ENCODE data around the gene MUC13. TPM values are rescaled to one million over a fixed set of nuclear protein-coding genes. Genes with fewer than 3 reads are reported as not detected.

Gene MUC13
- polyA plus RNA-seq, 1 donor from 2014 or later = not detected

DNA sequence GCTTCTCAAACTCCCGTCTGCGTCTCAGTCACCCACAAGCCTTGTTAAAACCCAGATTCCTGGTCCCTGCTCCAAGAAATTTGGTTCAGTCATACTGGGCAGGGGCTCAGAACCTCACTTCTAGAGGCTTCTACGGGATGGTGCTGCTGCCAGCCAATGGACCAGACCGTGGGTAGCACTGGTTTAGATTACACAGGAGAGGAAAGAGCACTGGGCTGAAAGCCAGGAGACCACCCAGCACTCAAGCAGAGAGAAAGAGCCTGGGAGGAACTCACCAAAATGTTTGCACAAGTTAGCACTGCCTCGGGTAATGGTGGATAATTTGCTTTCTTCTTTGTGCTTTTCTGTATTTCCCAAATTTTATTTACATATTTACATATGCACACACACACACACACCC is 46.9 kb upstream of the MUC13 start:
- no peak overlapping the region for H3K4me2 ChIP-seq (ENCODE audit: low read length)
- TF ChIP-seq POLR2AphosphoS5 (IDR thresholded peaks at IDR 0.05) = no peak
- TF ChIP-seq EP300 (conservative IDR thresholded peaks at IDR 0.05; ENCODE audit: poor library complexity, severe bottlenecking) = no peak
- no peak for TF ChIP-seq SMC3 (conservative IDR thresholded peaks at IDR 0.05; ENCODE audit: poor library complexity)
- no peak for TF ChIP-seq TAF1 (IDR thresholded peaks at IDR 0.05; ENCODE audit: low read depth)
- TF ChIP-seq EZH2 (IDR thresholded peaks at IDR 0.05; ENCODE audit: borderline replicate concordance, insufficient read depth, low read length, poor library complexity, severe bottlenecking) = no peak
- no peak for TF ChIP-seq MXI1 (conservative IDR thresholded peaks at IDR 0.05; ENCODE audit: poor library complexity, severe bottlenecking)
- TF ChIP-seq, protein P1, sequence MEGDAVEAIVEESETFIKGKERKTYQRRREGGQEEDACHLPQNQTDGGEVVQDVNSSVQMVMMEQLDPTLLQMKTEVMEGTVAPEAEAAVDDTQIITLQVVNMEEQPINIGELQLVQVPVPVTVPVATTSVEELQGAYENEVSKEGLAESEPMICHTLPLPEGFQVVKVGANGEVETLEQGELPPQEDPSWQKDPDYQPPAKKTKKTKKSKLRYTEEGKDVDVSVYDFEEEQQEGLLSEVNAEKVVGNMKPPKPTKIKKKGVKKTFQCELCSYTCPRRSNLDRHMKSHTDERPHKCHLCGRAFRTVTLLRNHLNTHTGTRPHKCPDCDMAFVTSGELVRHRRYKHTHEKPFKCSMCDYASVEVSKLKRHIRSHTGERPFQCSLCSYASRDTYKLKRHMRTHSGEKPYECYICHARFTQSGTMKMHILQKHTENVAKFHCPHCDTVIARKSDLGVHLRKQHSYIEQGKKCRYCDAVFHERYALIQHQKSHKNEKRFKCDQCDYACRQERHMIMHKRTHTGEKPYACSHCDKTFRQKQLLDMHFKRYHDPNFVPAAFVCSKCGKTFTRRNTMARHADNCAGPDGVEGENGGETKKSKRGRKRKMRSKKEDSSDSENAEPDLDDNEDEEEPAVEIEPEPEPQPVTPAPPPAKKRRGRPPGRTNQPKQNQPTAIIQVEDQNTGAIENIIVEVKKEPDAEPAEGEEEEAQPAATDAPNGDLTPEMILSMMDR (IDR thresholded peaks at IDR 0.05; ENCODE audit: poor library complexity, severe bottlenecking) = no peak
- TF ChIP-seq, protein P2, sequence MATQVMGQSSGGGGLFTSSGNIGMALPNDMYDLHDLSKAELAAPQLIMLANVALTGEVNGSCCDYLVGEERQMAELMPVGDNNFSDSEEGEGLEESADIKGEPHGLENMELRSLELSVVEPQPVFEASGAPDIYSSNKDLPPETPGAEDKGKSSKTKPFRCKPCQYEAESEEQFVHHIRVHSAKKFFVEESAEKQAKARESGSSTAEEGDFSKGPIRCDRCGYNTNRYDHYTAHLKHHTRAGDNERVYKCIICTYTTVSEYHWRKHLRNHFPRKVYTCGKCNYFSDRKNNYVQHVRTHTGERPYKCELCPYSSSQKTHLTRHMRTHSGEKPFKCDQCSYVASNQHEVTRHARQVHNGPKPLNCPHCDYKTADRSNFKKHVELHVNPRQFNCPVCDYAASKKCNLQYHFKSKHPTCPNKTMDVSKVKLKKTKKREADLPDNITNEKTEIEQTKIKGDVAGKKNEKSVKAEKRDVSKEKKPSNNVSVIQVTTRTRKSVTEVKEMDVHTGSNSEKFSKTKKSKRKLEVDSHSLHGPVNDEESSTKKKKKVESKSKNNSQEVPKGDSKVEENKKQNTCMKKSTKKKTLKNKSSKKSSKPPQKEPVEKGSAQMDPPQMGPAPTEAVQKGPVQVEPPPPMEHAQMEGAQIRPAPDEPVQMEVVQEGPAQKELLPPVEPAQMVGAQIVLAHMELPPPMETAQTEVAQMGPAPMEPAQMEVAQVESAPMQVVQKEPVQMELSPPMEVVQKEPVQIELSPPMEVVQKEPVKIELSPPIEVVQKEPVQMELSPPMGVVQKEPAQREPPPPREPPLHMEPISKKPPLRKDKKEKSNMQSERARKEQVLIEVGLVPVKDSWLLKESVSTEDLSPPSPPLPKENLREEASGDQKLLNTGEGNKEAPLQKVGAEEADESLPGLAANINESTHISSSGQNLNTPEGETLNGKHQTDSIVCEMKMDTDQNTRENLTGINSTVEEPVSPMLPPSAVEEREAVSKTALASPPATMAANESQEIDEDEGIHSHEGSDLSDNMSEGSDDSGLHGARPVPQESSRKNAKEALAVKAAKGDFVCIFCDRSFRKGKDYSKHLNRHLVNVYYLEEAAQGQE (IDR thresholded peaks at IDR 0.05; ENCODE audit: borderline replicate concordance) = no peak
- no peak for TF ChIP-seq RAD21 (conservative IDR thresholded peaks at IDR 0.05)
- H4K20me1 ChIP-seq (ENCODE audit: insufficient read depth) = no peaks in the 10 kb centered on the region
- no peak overlapping the region for H3K9ac ChIP-seq (ENCODE audit: low read length)
- no peaks in the 10 kb centered on the region for H3K9me3 ChIP-seq (ENCODE audit: low read length)
- no peak overlapping the region for H3K4me3 ChIP-seq (ENCODE audit: low read length)
- no peak overlapping the region for H2AFZ ChIP-seq (ENCODE audit: low read depth, low read length)
- H3F3A ChIP-seq (ENCODE audit: insufficient read depth, low read length, poor library complexity, severe bottlenecking) = no peaks in the 10 kb centered on the region
- no peaks in the 10 kb centered on the region for H3K9me2 ChIP-seq (ENCODE audit: insufficient read depth, low read length)
- no peaks in the 10 kb centered on the region for H3K36me3 ChIP-seq (ENCODE audit: insufficient read depth, low read length)
- H3K27ac ChIP-seq (ENCODE audit: low read length) = no peak overlapping the region
- no peaks in the 10 kb centered on the region for H3K79me2 ChIP-seq (replicated peaks; ENCODE audit: insufficient read depth, low read length)
- no peaks in the 10 kb centered on the region for H3K27me3 ChIP-seq (ENCODE audit: insufficient read depth, low read depth, low read length)

DNA sequence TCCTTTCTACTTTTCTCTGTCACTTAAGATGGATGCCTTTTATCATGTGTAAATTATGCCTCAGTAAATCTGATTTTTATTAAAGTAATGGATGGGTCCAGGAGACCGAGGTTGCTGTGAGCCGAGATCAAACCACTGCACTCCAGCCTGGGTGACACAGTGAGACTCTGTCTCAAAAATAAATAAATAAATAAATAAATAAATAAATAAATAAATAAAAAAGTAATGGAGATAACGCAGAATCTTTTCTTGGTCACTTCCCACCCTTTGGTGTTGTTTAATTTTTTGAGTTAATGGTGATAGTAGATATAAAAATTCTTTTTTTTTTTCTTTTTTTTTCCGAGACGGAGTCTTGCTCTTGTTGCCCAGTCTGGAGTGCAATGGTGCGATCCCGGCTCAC is 44.1 kb upstream of the MUC13 start:
- Histone ChIP-seq H3K4me3 (ENCODE audit: low read length) (no peak overlapping the region), H3K9ac (ENCODE audit: low read length) (no peak overlapping the region), H3K9me3 (ENCODE audit: low read length) (no peaks in the 10 kb centered on the region), H3K79me2 (replicated peaks; ENCODE audit: insufficient read depth, low read length) (no peaks in the 10 kb centered on the region), H3K27ac (ENCODE audit: low read length) (no peak overlapping the region), H3K27me3 (ENCODE audit: insufficient read depth, low read depth, low read length) (no peaks in the 10 kb centered on the region), H3K4me2 (ENCODE audit: low read length) (no peak overlapping the region), H3F3A (ENCODE audit: insufficient read depth, low read length, poor library complexity, severe bottlenecking) (no peaks in the 10 kb centered on the region), H2AFZ (ENCODE audit: low read depth, low read length) (no peak overlapping the region), H4K20me1 (ENCODE audit: insufficient read depth) (no peaks in the 10 kb centered on the region), H3K36me3 (ENCODE audit: insufficient read depth, low read length) (no peaks in the 10 kb centered on the region), H3K9me2 (ENCODE audit: insufficient read depth, low read length) (no peaks in the 10 kb centered on the region)
- TF ChIP-seq, protein P2 (IDR thresholded peaks at IDR 0.05; ENCODE audit: borderline replicate concordance) = no peak
- no peak for TF ChIP-seq MXI1 (conservative IDR thresholded peaks at IDR 0.05; ENCODE audit: poor library complexity, severe bottlenecking)
- no peak for TF ChIP-seq RAD21 (conservative IDR thresholded peaks at IDR 0.05)
- TF ChIP-seq SMC3 (conservative IDR thresholded peaks at IDR 0.05; ENCODE audit: poor library complexity) = no peak
- TF ChIP-seq POLR2AphosphoS5 (IDR thresholded peaks at IDR 0.05) = no peak
- TF ChIP-seq EP300 (conservative IDR thresholded peaks at IDR 0.05; ENCODE audit: poor library complexity, severe bottlenecking) = no peak
- no peak for TF ChIP-seq EZH2 (IDR thresholded peaks at IDR 0.05; ENCODE audit: borderline replicate concordance, insufficient read depth, low read length, poor library complexity, severe bottlenecking)
- TF ChIP-seq, protein P1 (IDR thresholded peaks at IDR 0.05; ENCODE audit: poor library complexity, severe bottlenecking) = no peak
- no peak for TF ChIP-seq TAF1 (IDR thresholded peaks at IDR 0.05; ENCODE audit: low read depth)

All from neural cell (in vitro differentiated cells).